ENCODE data around the gene CPLX4. TPM values are rescaled to one million over a fixed set of nuclear protein-coding genes. Genes with fewer than 3 reads are reported as not detected.
A peak's percentile ranks its signal among the peaks of the same experiment; 100 is the strongest.

The CPLX4 gene
- total RNA-seq, 2 donors from 2014 or later, result not detected

- Mint-ChIP-seq H3K27ac (no peak overlapping the region), H3K4me3 (peak overlapping the region; percentile 71 to 75), H3K9me3 (no peaks in the 10 kb centered on the region), H3K27me3 (ENCODE audit: low read depth) (peaks cover 80% of the 10 kb centered on the region), H3K4me1 (ENCODE audit: low read depth) (peaks cover 29% of the 10 kb centered on the region), H3K36me3 (ENCODE audit: insufficient read depth in 2 of 2) (no peaks in the 10 kb centered on the region)
- ATAC-seq (replicated peaks in 1 of 2), result no peak
- no peak for DNase-seq
These were observed 44.5 kb downstream of the CPLX4 start for GRCh38 chr18:59273759-59274532.

DNA sequence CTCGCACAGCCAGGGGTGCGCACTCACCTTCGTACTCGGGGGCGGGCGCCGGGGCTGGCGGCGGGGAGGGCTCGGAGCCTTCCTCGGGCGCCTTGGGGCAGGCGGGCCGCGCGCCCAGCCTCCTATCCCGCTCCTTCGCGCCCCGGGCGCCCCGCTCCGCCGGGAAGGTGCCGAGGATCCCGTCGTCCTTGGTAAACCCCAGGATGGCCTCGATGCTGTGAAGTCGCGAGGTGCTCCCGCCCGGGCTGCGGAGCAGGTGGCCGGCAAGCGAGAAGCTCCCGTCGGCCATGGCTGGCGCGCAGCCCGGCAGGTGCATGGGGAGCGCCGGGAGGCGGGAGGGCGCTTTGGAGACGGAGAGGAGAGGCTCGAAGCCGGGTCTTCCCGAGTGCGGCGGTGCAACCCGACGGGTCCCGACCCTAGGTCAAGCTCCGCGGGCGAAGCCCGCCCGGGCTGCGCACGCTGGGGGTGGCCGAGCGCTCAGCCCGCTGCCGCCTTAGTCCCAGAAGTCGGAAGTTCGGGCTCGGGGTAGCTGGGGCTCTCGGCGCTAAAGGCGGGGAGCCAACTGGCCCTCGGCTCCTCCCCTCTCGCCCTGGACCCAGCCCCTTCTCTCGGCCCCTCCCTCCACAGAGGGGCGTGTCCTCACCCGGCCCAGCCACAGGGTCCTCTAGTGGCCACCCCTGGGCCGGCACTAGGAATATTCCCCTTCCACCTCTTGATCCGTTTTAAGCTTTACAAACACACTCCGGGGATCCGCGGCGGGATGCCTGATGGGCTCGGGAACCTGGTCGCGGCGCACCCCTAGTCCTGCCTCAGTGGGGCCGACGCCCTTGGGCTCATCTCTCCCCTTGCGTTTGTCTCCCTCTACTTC, 45.3 kb downstream of the CPLX4 start, which contains the start of gene RAX:
Gene RAX (minus strand): TSS at position 564 of the 868 bp plus-strand sequence. CDS start 248 bp downstream, at position 316.
- Mint-ChIP-seq H3K9me3 (no peaks in the 10 kb centered on the region), H3K4me1 (ENCODE audit: low read depth) (peaks cover 37% of the 10 kb centered on the region), H3K4me3 (peak within 1 kb of the TSS; percentile 71 to 75), H3K27me3 (ENCODE audit: low read depth) (peaks cover 79% of the 10 kb centered on the region), H3K36me3 (ENCODE audit: insufficient read depth in 2 of 2) (no peaks in the 10 kb centered on the region), H3K27ac (no peak within 1 kb of the TSS)
- ATAC-seq (replicated peaks in 1 of 2), result peak; percentile 60 to 65
- DNase-seq, result peak; percentile 51 to 55

DNA sequence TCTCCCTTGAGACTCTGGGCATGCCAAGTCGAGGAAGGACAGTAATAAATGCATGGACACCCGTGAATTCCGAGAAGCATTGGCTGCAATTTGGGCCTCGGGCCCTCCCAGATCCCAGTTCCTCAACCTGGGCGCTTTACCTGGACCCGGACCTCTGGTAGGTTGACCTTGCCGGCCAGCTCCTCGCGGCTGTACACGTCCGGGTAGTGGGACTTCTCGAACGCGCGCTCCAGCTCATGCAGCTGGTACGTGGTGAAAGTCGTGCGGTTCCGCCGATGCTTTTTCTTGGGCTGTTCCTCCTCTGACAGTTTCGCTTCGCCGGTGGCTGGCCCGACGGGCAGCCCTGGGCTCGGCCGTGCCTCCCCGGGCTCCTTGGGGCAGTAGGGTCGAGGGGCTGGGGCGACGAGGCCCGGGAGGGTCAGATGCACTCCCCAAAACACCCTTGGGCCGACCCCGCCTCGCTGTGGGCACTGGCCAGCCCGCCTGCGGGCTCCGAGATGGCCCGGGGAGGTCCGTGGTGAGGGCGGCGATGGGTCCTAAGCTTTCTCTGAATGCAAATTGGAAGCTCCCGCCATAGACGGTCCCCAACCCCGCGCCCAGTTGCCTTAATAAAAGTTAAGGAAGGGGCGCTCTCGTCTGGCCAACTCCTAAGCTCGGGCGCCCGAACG, 46.1 kb downstream of the CPLX4 start:
- ATAC-seq (replicated peaks in 1 of 2) (no peak), DNase-seq (peak in 1 of 2 donors; percentile 30)
- Mint-ChIP-seq H3K4me3 (peak overlapping the region; percentile 50 to 51), H3K36me3 (ENCODE audit: insufficient read depth in 2 of 2) (no peaks in the 10 kb centered on the region), H3K9me3 (no peaks in the 10 kb centered on the region), H3K27ac (no peak overlapping the region), H3K4me1 (ENCODE audit: low read depth) (peaks cover 45% of the 10 kb centered on the region), H3K27me3 (ENCODE audit: low read depth) (peaks cover 83% of the 10 kb centered on the region)

- DNase-seq (no peak), ATAC-seq (replicated peaks in 1 of 2) (peak in 1 of 2 donors; percentile 4)
- Mint-ChIP-seq H3K36me3 (ENCODE audit: insufficient read depth in 2 of 2) (no peaks in the 10 kb centered on the region), H3K9me3 (no peaks in the 10 kb centered on the region), H3K27ac (no peak overlapping the region), H3K4me3 (peak overlapping the region; percentile 50 to 51), H3K4me1 (ENCODE audit: low read depth) (peaks cover 51% of the 10 kb centered on the region), H3K27me3 (ENCODE audit: low read depth) (peaks cover 86% of the 10 kb centered on the region)
These were observed 46.7 kb downstream of the CPLX4 start for GRCh38 chr18:59271606-59272220.

DNA sequence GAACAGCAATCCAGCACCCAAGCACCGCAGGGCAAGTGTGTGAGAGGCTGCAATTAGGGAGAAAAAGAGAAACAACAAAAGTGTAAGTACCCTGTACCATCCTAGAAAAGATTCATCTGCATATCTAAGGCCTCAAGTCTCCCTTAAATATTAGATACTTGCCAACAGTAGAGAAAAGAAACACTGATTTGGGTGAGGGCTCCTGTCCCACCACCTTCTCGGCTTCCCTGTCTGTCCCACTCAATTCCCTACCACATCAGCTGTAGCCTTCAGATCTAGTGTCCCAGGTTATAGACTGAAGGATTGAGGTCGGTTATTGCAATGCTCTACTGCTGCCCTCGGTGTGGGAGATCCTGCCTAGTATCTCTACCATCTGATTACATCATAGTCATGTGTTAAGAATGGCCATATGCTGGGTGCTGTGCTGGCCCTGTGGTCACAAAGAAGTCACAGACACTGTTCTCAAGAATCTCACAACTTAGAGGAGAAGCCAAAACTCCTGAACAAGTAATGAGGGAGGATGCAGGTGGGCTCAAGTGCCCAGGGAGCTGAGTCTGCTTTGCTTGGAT, 47.7 kb downstream of the CPLX4 start:
- H3K4me3 Mint-ChIP-seq, result peak overlapping the region in 1 of 2 donors; percentile 19
- H3K36me3 Mint-ChIP-seq (ENCODE audit: insufficient read depth in 2 of 2), result no peaks in the 10 kb centered on the region
- H3K27ac Mint-ChIP-seq, result no peak overlapping the region
- ATAC-seq (replicated peaks in 1 of 2), result no peak
- peaks cover 59% of the 10 kb centered on the region for H3K4me1 Mint-ChIP-seq (ENCODE audit: low read depth)
- H3K9me3 Mint-ChIP-seq, result no peaks in the 10 kb centered on the region
- DNase-seq, result no peak
- H3K27me3 Mint-ChIP-seq (ENCODE audit: low read depth), result peaks cover 86% of the 10 kb centered on the region

DNA sequence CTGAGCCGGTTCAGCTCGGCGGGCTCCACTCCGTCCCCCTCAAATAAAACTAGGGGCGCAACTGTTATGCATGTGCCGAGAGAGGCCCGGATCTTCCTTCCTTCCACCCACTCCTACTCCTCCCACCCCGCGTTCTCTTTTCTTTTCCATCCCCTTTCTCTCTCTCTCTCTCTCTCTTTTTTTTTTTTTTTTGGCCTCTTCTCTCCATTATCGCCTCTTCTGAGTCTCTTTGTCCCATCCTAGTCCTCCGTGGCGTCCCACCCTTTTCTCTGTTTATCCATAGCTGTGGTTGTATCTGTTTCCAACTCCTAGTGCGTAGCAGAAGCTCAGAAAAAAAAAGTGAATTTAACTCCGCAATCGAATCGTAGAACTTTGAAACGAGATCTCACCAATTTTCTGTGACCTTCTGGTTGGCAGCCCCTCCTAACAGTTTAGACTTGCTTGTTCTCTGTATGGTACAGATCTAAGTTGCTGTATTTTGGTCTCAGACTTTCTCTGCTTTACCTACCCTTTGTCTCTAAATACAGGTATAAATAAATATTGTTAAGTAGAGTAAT, 48.8 kb downstream of the CPLX4 start:
- H3K27ac Mint-ChIP-seq, result no peak overlapping the region
- ATAC-seq (replicated peaks in 1 of 2), result no peak
- H3K9me3 Mint-ChIP-seq, result no peaks in the 10 kb centered on the region
- H3K4me3 Mint-ChIP-seq, result peak overlapping the region; percentile 56 to 77
- H3K4me1 Mint-ChIP-seq (ENCODE audit: low read depth), result peaks cover 64% of the 10 kb centered on the region
- H3K27me3 Mint-ChIP-seq (ENCODE audit: low read depth), result peaks cover 77% of the 10 kb centered on the region
- DNase-seq, result no peak
- no peaks in the 10 kb centered on the region for H3K36me3 Mint-ChIP-seq (ENCODE audit: insufficient read depth in 2 of 2)

GRCh38 chr18:59268721-59269562, 49.5 kb downstream of the CPLX4 start:
- Mint-ChIP-seq H3K9me3 (no peaks in the 10 kb centered on the region), H3K36me3 (ENCODE audit: insufficient read depth in 2 of 2) (no peaks in the 10 kb centered on the region), H3K4me3 (peak overlapping the region; percentile 61 to 77), H3K4me1 (ENCODE audit: low read depth) (peaks cover 61% of the 10 kb centered on the region), H3K27me3 (ENCODE audit: low read depth) (peaks cover 74% of the 10 kb centered on the region), H3K27ac (no peak overlapping the region)
- DNase-seq (peak; percentile 78 to 80), ATAC-seq (replicated peaks in 1 of 2) (peak; percentile 75 to 81)

GRCh38 chr18:59268127-59268720, 50.2 kb downstream of the CPLX4 start:
- Mint-ChIP-seq H3K27ac (no peak overlapping the region), H3K27me3 (ENCODE audit: low read depth) (peaks cover 75% of the 10 kb centered on the region), H3K36me3 (ENCODE audit: insufficient read depth in 2 of 2) (no peaks in the 10 kb centered on the region), H3K9me3 (no peaks in the 10 kb centered on the region), H3K4me3 (peak overlapping the region; percentile 61 to 72), H3K4me1 (ENCODE audit: low read depth) (peaks cover 58% of the 10 kb centered on the region)
- ATAC-seq (replicated peaks in 1 of 2) (no peak), DNase-seq (no peak)

DNA sequence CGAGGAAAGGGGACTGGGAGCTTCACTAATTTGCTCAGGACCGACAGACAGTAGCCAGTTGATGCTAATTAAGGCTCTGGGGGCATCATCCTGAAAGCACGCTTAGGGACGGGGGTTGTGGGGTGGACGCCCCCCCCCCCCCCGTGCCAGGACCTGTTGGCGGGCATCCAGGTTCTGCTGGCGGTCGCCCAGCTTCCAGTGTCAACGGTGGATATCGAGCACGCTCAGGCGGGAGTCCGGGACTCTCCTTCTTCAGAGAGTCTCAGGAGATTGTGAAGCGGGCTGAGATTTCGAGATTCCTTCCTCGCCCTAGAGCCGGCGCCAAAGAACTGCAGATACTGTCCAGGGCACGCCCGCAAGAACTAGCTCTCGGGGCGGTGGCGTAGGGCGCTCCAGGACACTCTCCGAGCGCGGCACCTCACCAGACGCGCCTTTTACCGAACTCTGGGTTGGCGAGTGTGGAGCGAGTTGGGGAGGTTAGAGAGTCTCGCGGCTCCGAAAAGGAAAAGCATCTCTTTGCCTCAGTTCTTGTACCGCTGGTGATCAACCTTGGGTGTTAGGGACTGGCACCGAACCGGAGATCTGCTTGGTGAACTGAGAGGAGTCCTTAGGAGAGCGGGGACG, 50.8 kb downstream of the CPLX4 start:
- Mint-ChIP-seq H3K27me3 (ENCODE audit: low read depth) (peaks cover 81% of the 10 kb centered on the region), H3K4me3 (peak overlapping the region; percentile 61 to 72), H3K36me3 (ENCODE audit: insufficient read depth in 2 of 2) (no peaks in the 10 kb centered on the region), H3K4me1 (ENCODE audit: low read depth) (peaks cover 58% of the 10 kb centered on the region), H3K27ac (no peak overlapping the region), H3K9me3 (no peaks in the 10 kb centered on the region)
- ATAC-seq (replicated peaks in 1 of 2) (no peak), DNase-seq (no peak)

DNA sequence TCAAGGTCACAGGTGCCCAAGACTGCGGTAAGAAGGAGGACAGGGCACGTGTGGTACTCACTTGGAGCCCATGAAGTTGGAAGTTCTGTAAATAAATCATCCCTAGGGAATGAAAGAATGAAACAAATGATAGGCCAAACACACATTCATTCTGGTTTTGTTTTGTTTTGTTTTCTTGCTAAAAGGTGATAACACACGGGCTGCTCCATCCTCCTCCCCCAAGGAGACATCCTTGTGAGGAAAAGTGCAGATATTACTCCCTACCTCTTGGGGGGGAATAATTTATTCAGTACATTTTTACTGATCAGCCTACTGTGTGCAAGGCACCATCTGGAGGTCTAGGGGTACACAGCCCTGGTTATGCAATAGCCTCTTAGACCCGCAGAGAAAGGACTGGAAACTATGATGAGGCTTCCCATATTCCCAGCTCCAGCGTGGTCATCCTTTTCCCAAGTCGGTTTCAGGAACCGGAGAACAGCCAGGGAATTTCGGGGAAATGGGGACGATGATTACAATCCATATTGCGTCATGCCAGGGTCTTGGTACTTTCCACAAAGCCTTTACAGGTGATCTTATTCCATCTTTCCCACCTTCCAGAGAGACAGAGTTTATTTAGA, 51.5 kb downstream of the CPLX4 start:
- no peaks in the 10 kb centered on the region for H3K36me3 Mint-ChIP-seq (ENCODE audit: insufficient read depth in 2 of 2)
- no peak overlapping the region for H3K4me3 Mint-ChIP-seq
- ATAC-seq (replicated peaks in 1 of 2) (no peak), DNase-seq (no peak)
- H3K4me1 Mint-ChIP-seq (ENCODE audit: low read depth), result peaks cover 56% of the 10 kb centered on the region
- no peaks in the 10 kb centered on the region for H3K9me3 Mint-ChIP-seq
- peaks cover 85% of the 10 kb centered on the region for H3K27me3 Mint-ChIP-seq (ENCODE audit: low read depth)
- H3K27ac Mint-ChIP-seq, result no peak overlapping the region

Data from activated T-cell treated with anti-CD3 and anti-CD28 coated beads, Interleukin-2, amount 50 U/mL, for 72 hours (primary cell).